NCI-H2227 (cell line): Measurements from ENCODE around the gene LRRC53.
A peak's percentile ranks its signal among the peaks of the same experiment; 100 is the strongest.

Experiments
- DNase-seq: peaks from one replicate; lab custom pipeline; 2025; ENCODE audit not compliant: unreplicated experiment; lab: John Stamatoyannopoulos, UW

Gene LRRC53

DNA sequence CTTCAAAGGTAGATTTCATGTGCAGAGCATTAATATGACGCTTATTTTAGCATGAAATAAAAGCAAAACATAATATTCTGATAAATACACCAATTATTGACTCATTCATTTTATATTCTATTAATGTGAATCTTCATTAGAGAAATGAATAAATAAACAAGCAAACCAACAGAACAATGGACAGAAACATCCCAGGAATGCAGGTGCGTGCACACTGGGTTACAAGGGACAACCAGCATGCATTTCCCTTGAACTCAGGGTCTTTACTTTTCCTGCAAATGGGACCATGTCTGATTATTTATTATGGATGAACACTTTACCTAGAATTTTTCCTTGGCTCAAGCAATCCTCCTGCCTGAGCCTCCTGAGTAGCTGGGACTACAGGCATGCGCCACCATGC, 13.5 kb downstream of the LRRC53 start:
- DNase-seq = no peak

- DNase-seq = no peak
Observed at GRCh38 chr1:74496669-74497068, 15.7 kb downstream of the LRRC53 start.

DNA sequence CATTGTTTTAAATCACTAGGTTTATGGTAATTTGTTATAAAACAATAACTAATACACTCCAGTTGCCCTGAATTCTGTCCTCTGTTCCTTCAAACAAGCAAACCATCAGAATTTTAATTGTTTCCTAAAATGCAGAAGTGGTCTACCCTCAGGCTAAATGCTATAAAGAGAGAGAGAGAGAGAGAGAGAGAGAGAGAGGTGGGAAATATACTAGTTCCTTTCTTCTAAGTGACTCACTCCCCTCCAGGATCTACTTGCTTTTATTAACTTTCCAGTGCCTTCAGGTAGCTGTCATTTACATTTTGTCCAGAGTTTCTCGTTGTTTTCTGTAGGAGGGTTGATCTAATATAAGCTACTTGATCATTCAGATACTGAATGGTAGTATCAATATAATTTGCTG, 26.4 kb downstream of the LRRC53 start:
- DNase-seq = no peak

DNA sequence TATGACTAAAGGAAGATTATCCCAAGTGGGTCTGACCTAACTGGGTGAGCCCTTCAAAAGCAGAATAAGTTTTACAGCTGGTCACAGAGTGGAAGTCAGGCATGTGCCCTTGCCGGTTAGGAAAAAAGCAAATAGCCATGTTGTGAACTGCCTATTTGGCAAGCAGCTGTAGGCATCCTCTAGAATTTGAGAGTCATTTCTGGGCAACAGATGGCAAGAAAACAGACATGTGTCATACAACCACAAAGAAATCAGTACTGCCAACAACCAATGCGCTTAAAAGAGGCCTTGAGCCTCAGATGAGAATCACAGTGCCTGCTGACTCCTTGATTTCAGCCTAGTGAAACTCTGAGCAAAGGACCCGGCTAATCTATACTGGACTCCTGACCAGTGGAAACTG, 26.8 kb downstream of the LRRC53 start:
- no peak for DNase-seq

- DNase-seq = no peak
Observed at GRCh38 chr1:74481607-74482006, 30.8 kb downstream of the LRRC53 start.

DNA sequence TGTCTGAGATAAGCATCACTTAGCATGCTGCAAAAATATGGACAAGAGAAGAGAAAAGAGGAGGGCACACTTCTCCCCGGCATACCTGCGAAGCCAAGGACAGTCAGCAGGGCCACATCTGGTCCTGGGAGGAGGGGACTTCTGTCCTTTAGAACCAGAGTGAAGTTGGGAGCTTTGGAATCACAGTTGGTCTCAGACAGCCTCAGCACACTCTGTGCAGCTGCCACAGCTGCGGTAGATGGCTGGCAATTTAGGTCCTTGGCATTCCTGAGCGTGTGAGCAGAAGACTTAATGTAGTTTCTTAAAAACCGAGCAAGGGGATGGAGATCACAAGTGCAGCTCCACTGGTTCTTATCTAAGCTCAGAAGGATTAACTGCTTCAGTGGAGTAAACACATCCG, 32.3 kb downstream of the LRRC53 start:
- no peak for DNase-seq

GRCh38 chr1:74478979-74479378, 33.4 kb downstream of the LRRC53 start:
- DNase-seq = no peak

DNA sequence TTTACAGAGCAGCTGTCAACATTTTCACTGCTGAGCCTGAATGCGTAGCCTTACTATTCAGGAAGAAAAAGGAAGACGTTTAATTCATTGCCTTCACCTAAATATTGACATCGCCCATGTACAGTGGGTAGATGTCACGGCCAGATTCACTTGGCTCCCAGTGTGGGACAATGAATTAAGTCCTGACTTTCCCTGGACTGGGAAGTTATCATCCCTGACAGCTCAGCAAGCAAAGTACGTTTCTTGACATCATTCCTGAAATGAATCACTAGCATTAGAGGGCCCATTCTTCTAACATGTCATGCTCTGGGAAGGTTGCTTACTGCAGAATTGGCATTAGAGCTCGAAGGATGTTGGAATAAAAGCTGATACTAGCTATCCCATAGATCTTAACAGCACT, 37.8 kb downstream of the LRRC53 start:
- no peak for DNase-seq

DNA sequence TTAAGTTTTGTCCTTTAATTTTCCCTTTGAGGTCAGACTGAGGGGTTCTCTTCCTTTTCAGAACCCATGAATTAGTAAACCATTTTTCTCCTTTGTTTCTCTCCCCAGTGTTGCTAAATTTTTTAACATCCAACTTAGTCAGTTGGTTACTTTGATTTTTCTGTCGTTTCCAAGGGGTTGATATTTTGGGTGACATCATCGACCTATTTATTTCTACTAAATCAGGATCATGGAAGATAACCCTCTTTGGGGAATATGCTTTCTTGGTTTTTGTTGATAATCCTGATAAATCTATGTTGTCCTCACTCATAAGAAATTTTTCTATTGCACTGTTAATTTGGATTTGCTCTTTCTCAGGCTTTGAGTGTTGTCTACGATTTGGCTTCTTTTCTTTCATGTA, 40.9 kb downstream of the LRRC53 start:
- DNase-seq = no peak

DNA sequence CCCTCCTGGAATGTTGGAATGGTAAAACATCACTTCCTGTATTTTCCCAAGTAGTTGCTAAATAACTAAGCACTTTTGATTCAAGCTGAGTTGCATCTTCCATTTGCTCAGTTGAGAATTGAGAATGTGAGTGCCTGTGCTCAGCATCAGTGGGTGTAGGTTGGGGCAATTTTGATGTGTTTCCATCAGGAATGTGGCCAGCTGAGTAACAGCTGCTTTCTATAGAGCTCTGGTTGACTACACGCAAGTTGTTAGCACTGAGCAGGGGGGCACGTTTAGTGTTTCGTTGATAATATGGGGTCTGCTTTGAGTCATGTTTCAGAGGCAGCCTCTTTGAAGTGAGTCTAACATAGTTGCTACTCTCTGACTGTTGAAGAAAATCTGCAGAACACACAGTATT, 41.5 kb downstream of the LRRC53 start:
- DNase-seq = no peak

DNA sequence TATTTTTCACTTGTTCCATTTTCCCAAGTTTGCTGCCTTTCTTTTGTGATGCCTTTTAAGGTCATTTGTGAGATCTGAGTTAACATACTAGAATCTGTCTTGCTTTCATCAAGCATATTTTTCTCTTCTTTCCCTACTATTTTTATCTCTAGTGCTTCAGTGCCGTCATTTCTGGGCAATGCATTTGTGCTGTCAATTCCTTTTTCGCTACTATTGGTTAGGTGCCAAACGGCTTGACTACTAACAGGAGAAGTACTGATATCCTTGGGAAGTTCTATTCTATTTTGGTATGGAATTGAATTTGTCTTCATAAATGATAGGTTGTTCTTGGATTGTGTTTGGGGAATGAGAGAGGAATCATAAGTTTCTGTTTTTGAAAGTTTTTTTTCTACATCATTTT, 42.2 kb downstream of the LRRC53 start:
- DNase-seq = no peak

DNA sequence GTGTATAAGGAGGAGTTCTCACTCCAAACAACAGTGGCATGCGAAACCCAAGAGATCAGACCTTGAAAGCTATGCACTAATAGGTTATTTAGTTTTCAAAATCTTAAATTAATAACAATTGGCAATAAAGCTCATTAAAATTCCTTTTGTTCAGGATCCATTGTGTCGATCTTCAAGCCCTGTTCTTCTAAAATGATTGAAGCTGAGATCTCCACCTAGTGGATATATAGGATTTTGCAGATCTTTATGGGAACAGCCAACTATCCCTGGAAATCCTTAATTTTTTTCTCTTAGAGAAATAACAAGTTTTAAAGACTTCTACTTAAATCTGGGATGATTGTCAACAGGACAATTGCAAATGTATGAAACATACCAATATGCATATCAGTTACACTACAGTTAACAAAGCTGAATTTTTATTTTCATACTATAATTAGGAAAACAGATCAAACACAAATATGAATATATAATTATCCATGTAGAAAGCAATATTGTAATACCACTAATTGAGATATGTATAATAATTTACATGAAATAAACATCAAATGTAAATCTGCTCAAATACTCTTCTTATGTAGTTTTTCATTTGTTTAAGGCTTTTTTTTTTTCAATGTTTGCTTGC, 43.3 kb downstream of the LRRC53 start:
- peak; percentile 75 for DNase-seq

DNA sequence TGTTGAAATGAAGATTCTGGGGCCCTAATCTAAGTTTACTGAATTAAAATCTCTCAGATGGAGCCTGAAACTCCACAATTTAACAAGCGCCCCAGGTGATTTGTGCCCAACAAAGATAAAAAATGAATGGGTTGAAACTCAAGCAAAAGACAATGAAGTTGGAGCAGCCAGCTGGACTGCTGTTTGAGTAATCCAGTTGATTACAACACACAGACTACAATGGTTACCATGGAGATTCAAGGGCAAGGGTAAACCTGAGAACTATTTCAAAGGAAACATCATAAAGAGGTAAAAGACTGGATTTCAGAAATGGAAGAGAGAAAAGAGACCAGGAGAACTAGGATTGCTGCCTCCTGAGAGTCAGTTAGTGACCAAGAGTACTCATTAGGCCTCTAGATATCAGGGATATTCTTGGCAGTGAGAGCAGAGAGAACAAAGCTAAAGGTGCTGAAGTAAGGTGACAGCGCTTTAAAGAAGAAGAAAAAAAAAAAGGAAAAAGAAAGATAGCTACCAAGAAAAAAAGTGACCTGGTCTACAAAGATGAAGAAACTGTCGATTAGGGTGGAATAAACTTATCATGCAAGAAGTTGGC, 44.5 kb downstream of the LRRC53 start:
- peak; percentile 74 for DNase-seq

DNA sequence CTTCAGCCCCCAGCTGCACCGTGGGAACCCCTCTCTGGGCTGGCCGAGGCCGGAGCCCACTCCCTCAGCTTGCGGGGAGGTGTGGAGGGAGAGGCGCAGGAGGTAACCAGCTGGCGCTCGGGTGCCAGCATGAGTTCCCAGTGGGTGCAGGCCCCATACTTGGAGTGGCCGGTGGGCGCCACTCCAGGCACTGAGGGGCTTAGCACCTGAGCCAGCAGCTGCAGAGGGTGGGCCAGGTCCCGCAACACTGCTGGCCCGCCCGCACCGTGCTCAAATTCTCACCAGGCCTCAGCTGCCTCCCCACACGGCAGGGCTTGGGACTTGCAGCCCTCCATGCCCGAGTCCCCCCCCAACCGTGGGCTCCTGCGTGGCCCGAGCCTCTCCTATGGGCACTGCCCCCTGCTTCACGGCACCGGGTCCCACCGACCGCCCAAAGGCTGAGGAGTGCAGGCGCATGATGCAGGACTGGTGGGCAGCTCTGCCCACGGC, 47.2 kb downstream of the LRRC53 start:
- no peak for DNase-seq

- DNase-seq = no peak
Observed at GRCh38 chr1:74464037-74464436, 48.4 kb downstream of the LRRC53 start.

- DNase-seq = no peak
Observed at GRCh38 chr1:74463333-74463988, 49.0 kb downstream of the LRRC53 start.

GRCh38 chr1:74457253-74457652, 55.2 kb downstream of the LRRC53 start:
- no peak for DNase-seq

DNA sequence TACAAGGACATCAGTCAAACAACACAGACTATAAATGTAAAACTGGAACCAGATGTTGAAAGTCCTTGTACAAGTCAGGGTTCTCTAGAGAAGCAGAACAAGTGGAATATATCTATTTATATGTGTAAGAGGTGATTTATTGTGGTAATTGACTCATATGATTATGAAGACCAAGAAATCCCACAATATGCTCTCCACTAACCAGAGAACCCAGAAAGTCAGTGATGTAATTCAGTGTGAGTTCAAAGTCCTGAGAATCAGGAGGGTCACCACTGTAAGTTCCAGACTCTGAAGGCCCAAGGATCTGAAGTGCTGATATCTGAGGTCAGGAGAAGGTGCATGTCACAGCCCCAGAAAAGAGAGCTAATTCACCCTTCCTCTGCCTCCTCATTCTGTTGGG, 57.0 kb downstream of the LRRC53 start:
- no peak for DNase-seq

DNA sequence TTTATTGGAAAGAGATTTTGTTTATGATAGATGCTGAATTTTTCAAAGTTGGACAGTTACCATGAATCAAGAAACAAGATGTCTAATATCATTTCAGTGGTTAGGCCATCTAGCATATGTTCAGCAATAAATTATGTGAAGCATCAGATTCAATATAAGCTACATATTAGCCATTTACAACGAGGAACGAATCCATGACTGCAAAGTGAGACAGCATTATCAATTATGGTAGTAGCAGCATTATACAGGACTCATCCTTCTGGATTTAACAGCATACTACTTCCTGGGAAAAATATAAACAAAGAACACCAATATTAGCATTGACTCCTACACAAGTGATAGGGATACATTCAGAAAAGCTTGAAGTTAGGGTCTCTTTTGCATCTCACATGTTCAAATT, 59.1 kb downstream of the LRRC53 start:
- DNase-seq = no peak

DNA sequence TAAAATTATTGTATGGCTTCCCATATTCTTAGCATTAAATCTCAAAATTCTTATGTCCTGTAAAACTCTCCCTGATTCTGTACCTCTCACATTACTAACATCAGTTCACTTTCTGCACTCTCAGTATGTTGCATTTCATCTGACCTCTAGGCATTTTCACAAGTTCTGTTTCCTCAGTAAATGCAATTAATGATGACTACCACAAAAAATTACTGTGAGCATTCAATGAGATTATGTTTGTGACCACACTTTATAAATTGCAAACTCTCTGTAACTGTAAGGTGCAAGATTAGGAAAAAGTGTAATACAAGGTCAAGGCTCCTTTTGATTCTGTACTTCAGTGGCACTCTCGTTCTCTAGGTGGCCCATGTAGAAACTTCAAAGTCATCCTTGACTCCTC, 60.4 kb downstream of the LRRC53 start:
- DNase-seq = no peak

DNA sequence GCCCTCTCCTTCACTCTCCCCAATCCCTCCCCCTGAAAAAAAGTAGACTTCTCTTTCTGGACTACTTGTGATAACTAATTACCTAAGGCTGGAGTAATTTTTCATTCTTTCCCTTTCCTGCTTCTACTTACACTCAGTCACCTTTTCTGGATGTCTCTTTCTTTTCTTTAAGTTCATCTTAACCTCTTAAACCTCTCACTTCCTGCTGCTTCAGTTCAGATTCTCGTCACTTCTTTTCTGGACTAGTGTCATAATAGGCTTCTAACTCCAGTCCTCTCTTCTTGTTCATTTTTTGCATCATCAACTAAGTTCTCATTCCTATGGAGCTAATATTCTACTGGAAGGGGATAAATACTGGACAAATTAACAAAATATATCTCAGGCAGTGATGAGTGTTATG, 75.4 kb downstream of the LRRC53 start:
- DNase-seq = no peak

DNA sequence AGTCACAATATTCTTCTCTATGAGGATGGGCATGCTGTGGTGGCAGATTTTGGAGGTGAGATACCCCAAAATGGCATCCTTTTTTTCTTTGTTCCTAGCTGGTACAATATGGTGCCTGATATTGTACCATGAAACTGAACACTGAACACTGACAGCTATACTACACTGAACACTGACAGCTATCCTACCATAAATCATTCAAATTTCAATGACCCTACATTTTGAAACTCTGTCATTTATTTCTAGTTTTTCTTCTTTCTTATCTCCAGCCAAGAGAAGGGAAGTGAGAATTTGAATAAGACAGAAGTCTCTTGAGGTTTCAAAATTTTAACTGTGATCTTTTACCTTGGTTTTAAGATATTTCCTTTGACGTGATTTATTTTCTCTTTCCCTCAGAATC, 76.3 kb downstream of the LRRC53 start:
- DNase-seq = no peak

DNA sequence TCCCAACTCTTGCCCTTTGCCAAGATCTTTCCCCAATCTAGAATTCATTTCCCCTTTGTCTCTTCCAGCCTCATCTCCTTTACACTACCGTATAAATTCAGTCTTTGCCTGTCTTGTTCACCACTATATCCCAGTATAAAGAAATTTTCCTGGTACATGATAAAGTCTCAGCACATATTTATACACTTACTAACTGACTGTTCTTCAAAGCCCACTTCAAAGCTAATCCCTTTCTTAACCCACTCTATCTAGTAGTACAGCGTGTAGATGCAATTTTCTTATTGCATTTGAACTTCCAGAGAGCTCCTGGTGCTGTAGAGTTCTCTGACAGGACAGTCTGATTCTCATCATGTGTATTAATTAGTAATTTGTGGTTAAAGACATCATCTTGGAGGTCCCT, 78.1 kb downstream of the LRRC53 start:
- no peak for DNase-seq
